DND-41 (cell line): ENCODE data around the gene LMBR1L.

ENCODE experiments used
- ATAC-seq: fragments of 200-7000 bp; cut with Tn5 transposase; 3 replicates; pipeline ENCODE4 v1.9.1; 2021; ENCODE audit warnings: low read depth; ENCODE audit not compliant: insufficient read depth
- DNase-seq: peaks from one replicate; pipeline ENCODE4 v3.0.0-alpha.2; 2020
- H2AFZ ChIP-seq: 2 replicates; pipeline ENCODE4 v1.6.0; 2012; ENCODE audit warnings: low read depth, low read length
- H3K27ac ChIP-seq: 2 replicates; pipeline ENCODE4 v1.5.1; 2012; ENCODE audit warnings: low read length, inconsistent platforms
- H3K27me3 ChIP-seq: fragments of 200-600 bp; sonication (generic); 2 replicates; pipeline ENCODE4 v1.6.0; 2012; ENCODE audit warnings: low read length, mild to moderate bottlenecking, inconsistent platforms; ENCODE audit not compliant: insufficient read depth, poor library complexity
- H3K36me3 ChIP-seq: 2 replicates; pipeline ENCODE4 v1.5.1; 2012; ENCODE audit warnings: low read length, inconsistent platforms; ENCODE audit not compliant: insufficient read depth
- H3K4me1 ChIP-seq: 2 replicates; pipeline ENCODE4 v1.5.1; 2012; ENCODE audit warnings: mild to moderate bottlenecking, low read length; ENCODE audit not compliant: insufficient read depth
- H3K4me2 ChIP-seq: 2 replicates; pipeline ENCODE4 v1.6.0; 2012; ENCODE audit warnings: mild to moderate bottlenecking, moderate library complexity, low read length, inconsistent platforms; ENCODE audit not compliant: insufficient read depth
- H3K4me3 ChIP-seq, 2 experiments: fragments of 200-600 bp in 1 of 2; shearing (Covaris generic) in 1 of 2; 2 replicates each; pipeline ENCODE4 v1.5.1; 2012 to 2016; ENCODE audit warnings: inconsistent platforms in 2 of 2, low read length in 2 of 2, mild to moderate bottlenecking in 2 of 2, low read depth in 1 of 2, moderate library complexity in 1 of 2
- H3K79me2 ChIP-seq: 2 replicates; pipeline ENCODE4 v1.6.0; 2012; ENCODE audit warnings: low read length, inconsistent platforms; ENCODE audit not compliant: insufficient read depth
- H3K9ac ChIP-seq: 2 replicates; pipeline ENCODE4 v1.6.0; 2012; ENCODE audit warnings: low read depth, mild to moderate bottlenecking, inconsistent platforms, low read length, moderate library complexity
- H3K9me3 ChIP-seq: 2 replicates; pipeline ENCODE4 v1.5.1; 2012; ENCODE audit warnings: low read length, moderate library complexity, mild to moderate bottlenecking, inconsistent platforms; ENCODE audit not compliant: insufficient read depth, severe bottlenecking
- H4K20me1 ChIP-seq: 2 replicates; pipeline ENCODE4 v1.6.0; 2012; ENCODE audit warnings: low read length; ENCODE audit not compliant: insufficient read depth
- EZH2 ChIP-seq: IDR thresholded peaks from 3 replicates; pipeline ENCODE4 v1.6.1; 2012; ENCODE audit warnings: borderline replicate concordance, low read depth, mild to moderate bottlenecking, moderate library complexity, low read length, inconsistent platforms; ENCODE audit not compliant: severe bottlenecking
- TF ChIP-seq, protein P1 (sequence below): IDR thresholded peaks from 2 replicates; pipeline ENCODE4 v1.5.1; 2012; ENCODE audit warnings: borderline replicate concordance, low read length, moderate library complexity, mild to moderate bottlenecking; ENCODE audit not compliant: poor library complexity, severe bottlenecking; ENCODE audit errors: extremely low read depth

Gene LMBR1L

DNA sequence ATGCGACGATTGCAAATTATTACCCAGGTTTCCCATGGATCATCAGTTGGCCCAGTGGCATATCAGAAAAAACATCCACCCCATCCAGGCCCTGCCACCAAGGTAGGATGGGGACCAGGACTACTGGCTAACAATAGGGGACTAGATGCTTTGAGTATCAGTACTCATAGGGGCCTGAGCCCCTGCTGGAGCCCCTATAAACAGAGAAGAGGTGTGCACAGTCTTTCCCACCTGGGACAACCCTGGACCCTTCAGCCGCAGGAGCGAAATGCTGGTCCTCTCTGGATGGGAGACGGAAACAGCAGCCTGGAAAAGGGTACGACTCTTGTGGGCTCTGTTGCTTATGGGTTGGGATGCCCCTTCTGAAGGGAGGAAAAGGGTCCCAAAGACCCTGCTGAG lies 21.7 kb downstream of the LMBR1L start:
- Histone ChIP-seq H3K4me1 (peaks cover 43% of the 10 kb centered on the region), H3K9me3 (no peaks in the 10 kb centered on the region), H3K9ac (no peak overlapping the region), H3K4me3 (0 out of 4 replicates have a peak overlapping the region, but pooled peaks of 1 of the 2 experiments have one; percentile 41), H3K36me3 (no peaks in the 10 kb centered on the region), H3K27ac (no peak overlapping the region), H4K20me1 (no peaks in the 10 kb centered on the region), H3K27me3 (peaks cover 46% of the 10 kb centered on the region), H3K79me2 (no peaks in the 10 kb centered on the region), H3K4me2 (peak overlapping the region; percentile 63), H2AFZ (no peak overlapping the region; the same call in 1 of the 2 replicates)
- peak; percentile 67 for TF ChIP-seq EZH2
- TF ChIP-seq, protein P1, sequence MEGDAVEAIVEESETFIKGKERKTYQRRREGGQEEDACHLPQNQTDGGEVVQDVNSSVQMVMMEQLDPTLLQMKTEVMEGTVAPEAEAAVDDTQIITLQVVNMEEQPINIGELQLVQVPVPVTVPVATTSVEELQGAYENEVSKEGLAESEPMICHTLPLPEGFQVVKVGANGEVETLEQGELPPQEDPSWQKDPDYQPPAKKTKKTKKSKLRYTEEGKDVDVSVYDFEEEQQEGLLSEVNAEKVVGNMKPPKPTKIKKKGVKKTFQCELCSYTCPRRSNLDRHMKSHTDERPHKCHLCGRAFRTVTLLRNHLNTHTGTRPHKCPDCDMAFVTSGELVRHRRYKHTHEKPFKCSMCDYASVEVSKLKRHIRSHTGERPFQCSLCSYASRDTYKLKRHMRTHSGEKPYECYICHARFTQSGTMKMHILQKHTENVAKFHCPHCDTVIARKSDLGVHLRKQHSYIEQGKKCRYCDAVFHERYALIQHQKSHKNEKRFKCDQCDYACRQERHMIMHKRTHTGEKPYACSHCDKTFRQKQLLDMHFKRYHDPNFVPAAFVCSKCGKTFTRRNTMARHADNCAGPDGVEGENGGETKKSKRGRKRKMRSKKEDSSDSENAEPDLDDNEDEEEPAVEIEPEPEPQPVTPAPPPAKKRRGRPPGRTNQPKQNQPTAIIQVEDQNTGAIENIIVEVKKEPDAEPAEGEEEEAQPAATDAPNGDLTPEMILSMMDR: no peak
- no peak for ATAC-seq
- no peak for DNase-seq

DNA sequence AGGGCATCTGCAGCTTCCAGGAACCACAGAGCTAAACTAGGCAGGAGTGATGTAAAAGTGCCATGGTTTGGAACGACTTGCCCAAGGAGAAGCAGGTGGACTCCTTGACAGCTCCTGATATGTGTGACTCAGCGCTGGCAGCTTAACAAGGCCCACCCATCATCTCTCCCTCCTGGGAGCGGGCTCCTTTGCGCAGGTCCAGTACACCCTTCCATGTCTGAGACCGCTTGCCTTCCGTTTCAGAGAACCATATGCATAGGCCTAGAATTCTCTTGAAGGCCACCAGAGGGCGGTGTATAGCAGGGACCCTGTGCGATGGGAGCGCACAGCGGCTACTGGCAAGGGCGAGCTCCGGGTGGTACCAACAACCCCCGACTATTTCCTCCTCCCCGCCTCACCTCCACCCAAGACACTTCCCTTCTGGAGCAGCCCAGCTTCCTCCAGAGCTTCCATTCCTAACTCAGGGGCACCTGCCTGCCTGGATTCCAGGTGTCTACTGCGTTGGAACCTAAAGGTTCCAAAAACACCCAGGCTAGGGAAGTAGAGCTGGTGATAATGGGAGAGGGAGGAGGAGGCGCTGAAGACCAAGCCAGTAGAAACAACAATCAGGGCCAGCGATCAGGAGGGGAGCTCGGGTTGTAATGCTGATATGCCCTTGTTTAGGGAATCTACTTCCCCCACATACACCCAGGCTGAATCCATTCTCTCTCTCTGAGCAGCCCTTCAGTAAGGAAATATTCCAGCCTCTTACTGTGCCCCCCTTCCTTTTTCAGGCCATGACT lies 22.3 kb downstream of the LMBR1L start:
- H3K9ac ChIP-seq: peak overlapping the region; percentile 8; the same call in 1 of the 2 replicates
- H2AFZ ChIP-seq: peak overlapping the region; percentile 73
- H3K4me2 ChIP-seq: peak overlapping the region; percentile 63
- H3K4me1 ChIP-seq: peaks cover 43% of the 10 kb centered on the region
- no peaks in the 10 kb centered on the region for H3K9me3 ChIP-seq
- ATAC-seq (peak; percentile 93), DNase-seq (peak; percentile 87)
- H3K4me3 ChIP-seq: peak overlapping the region in 1 of 2 experiments; percentile 41; a peak in 2 of 4 replicates
- no peaks in the 10 kb centered on the region for H3K36me3 ChIP-seq
- H3K79me2 ChIP-seq: no peaks in the 10 kb centered on the region
- peaks cover 46% of the 10 kb centered on the region for H3K27me3 ChIP-seq
- TF ChIP-seq, protein P1: peak; percentile 97
- no peak for TF ChIP-seq EZH2
- no peaks in the 10 kb centered on the region for H4K20me1 ChIP-seq
- H3K27ac ChIP-seq: no peak overlapping the region

DNA sequence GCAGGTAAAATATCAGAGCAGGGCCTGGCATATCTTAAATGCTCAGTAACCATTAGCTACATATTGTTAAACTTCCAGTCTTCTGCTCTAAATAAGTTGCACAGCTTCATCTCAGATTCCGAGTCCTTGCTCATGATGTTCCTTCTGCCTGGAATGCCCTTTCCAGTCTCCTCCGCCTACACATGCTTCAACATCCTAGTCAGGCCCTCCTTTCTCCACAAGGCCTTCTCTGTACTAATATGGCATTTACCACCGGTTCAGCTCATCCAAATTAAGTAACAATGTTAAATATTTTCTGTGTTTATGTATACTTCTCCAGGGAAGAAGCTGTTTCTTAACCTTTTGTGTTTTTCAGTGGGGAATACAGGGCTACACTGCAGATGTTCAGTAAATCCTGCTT lies 24.5 kb downstream of the LMBR1L start:
- no peak for TF ChIP-seq EZH2
- TF ChIP-seq, protein P1: no peak
- ATAC-seq: no peak
- no peak for DNase-seq
- Histone ChIP-seq H3K79me2 (no peaks in the 10 kb centered on the region), H3K4me3 (no peak overlapping the region), H3K27ac (no peak overlapping the region), H4K20me1 (no peaks in the 10 kb centered on the region), H3K36me3 (no peaks in the 10 kb centered on the region), H2AFZ (no peak overlapping the region), H3K4me2 (no peak overlapping the region), H3K27me3 (peaks cover 28% of the 10 kb centered on the region), H3K4me1 (peaks cover 34% of the 10 kb centered on the region), H3K9ac (no peak overlapping the region), H3K9me3 (no peaks in the 10 kb centered on the region)
